Tongue (tissue), 2 donors: ENCODE measurements around the gene SLAMF7. TPM values are rescaled to one million over a fixed set of nuclear protein-coding genes. Genes with fewer than 3 reads are reported as not detected.
"Not testable (repeated sequence)": the region's sequence is repeated elsewhere in the genome, so short reads cannot be mapped to it uniquely, and the experiment has no call there.

Experiments
- DNase-seq: peaks from one replicate; pipeline ENCODE4 v3.0.0-alpha.2; 2015
- total RNA-seq: library from RNA; depleted of rRNA; stranded (reverse); fragments of >200 nt; gene quantifications from one replicate; pipeline ENCODE4 v1.2.3, GENCODE V29; 2014

The SLAMF7 gene
- 0.41 TPM for total RNA-seq

DNA sequence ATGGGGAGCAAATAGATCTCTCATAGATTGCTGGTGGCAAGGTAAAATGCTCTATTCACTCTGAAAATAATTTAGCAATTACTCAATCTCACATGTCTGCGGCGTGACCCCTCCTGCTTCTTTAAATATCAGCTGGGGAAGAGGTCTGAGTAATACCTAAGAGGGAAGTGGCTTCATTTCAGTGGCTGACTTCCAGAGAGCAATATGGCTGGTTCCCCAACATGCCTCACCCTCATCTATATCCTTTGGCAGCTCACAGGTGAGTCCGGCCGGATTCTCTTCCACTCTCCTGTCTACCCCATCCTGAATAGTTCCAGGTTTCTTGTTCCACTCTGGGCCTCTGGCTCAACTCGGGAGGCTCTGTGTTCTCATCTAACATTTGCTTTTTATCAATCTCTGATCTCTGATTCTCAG is at the start of gene SLAMF7:
Gene SLAMF7, plus strand, starts transcription at position 150 of the 414 bp plus-strand sequence. Its CDS starts 55 bp downstream, at position 205.
- DNase-seq = no peak

GRCh38 chr1:160692390-160692789 is 46.7 kb upstream of the SLAMF7 start:
- DNase-seq = not testable (repeated sequence)

GRCh38 chr1:160702100-160702499 is 36.9 kb upstream of the SLAMF7 start:
- DNase-seq = no peak

- no peak for DNase-seq
These were observed 34.8 kb upstream of the SLAMF7 start for GRCh38 chr1:160704250-160704649.

DNA sequence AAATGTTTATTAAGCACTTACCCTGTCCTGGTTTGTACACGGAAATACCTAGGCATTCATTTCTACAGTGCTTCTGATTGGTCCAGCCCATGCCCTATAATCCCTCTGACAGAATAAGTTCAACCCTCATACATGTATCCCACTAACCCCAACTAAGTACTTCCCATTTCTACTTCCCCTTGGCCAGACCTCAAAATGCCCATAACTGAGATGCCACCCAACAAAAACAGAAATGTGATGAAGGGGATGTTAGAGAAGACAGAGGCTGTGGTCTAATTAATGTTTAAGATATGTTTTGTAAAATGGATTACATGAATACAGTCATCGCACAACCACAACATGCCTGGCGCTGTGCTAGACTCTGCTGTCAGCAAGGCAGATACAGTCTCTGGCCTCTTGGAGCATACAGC is 33.8 kb upstream of the SLAMF7 start:
- DNase-seq = not testable (repeated sequence)

DNA sequence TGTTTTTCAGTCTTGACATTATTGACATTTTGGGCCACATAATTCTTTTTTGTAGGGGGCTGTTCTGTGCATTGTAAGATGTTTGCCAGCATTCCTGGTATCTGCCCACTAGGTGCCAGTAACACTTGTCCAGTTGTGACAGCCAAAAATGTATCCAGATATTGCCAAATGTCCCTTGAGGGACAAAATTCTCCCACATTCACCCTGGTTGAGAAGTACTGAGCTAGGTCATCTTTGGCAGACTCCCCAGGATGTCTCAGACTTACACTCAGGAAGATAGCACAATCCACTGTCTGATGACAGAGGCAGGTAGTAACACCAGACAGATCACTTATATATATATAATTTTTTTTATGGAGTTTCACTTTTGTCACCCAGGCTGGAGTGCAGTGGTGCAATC is 33.3 kb upstream of the SLAMF7 start:
- no peak for DNase-seq

DNA sequence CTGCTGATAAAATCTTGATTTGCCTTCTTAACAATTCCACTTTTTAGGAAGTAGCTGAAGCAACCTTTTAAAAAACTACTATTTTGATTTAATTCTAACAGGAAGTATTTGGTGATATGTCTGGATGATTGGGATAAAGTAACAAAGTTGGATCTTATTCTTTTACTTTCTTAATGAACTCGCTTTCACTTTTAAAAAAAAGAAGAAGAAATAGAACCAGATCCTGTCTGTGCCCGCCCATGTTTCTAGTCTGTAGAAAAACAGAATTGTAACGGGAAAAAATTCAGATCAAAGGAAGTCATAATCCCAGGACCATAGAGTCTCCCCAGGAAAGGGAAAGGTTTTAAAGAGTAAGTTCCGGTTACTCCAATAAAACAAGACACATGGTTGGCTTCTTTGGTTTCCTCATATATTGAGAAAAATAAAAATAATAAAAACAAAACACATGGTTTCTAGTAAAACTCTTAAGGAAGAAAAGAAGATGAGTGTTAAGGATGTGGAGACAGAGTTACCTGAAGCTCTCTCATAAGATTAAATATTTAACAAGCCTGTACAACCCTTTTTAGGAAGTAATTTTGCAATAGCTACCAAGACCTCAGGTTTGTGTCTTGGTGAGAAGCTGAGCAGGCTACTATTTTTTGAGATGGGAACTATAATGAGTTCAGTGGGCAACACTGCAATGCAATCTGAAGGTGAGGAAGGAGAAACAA is 32.4 kb upstream of the SLAMF7 start:
- no peak for DNase-seq

- DNase-seq = no peak
These were observed 31.6 kb upstream of the SLAMF7 start for GRCh38 chr1:160707236-160708064.

- no peak for DNase-seq
These were observed 30.9 kb upstream of the SLAMF7 start for GRCh38 chr1:160708118-160708517.

- no peak for DNase-seq
These were observed 30.2 kb upstream of the SLAMF7 start for GRCh38 chr1:160708801-160709200.

DNA sequence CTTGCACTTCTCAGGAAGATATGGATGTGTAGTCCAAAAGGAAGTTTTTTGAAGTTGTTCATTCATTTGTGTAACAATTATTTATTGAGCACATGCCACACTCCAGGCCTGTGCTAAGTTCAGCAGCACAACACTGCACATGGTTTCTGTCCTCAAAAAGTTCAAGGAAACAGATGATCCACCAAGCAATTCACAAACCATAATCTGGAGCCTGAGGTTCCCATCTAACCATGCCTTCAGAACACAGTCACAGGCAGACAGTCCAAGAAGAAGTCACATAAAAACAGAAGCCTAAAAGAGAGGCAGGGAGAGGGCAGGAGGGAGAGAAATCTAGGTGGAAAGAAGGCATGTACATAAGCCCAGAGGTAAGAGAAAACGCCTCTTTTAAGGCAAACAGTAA is 29.3 kb upstream of the SLAMF7 start:
- no peak for DNase-seq

- no peak for DNase-seq
These were observed 28.4 kb upstream of the SLAMF7 start for GRCh38 chr1:160710517-160711252.

DNA sequence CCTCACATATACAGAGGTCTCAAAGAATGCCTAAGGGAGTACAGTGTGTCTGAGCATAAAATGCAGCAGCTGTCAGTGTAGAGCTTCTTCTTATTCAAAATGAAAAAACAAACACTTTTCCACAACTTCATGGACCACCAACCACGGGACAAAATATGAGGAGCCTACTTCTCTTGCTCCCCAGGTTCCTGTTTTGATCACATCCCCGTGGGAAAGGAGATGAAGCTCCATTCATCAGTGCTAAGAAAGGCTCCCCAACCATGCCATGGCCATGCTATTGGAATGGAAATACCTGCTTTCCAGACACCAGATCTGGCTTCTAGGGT is 27.8 kb upstream of the SLAMF7 start:
- no peak for DNase-seq

GRCh38 chr1:160711602-160712311 is 27.3 kb upstream of the SLAMF7 start, which contains the start of gene CD48:
Gene CD48 (minus strand): TSS chr1:160711822. CDS start chr1:160711763, 59 bp downstream.
- no peak for DNase-seq

DNA sequence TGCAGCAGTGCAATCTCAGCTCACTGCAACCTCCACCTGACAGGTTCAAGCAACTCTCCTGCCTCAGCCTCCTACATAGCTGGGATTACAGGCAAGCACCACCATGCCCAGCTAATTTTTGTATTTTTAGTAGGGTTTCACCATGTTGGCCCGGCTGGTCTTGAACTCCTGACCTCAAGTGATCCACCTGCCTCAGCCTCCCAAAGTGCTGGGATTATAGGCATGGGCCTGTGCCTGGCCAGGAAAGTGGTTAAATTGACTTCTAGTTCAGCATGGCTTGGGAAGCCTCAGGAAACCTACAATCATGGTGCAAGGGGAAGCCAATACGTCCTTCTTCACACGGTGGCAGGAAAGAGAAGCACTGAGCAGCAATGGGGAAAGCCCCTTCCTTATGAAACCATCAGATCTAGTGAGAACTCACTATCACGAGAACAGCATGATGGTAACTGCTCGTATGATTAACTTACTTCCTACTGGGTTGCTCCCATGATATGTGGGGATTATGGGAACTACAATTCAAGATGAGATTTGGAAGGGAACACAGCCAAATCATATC is 26.4 kb upstream of the SLAMF7 start:
- not testable (repeated sequence) for DNase-seq

DNA sequence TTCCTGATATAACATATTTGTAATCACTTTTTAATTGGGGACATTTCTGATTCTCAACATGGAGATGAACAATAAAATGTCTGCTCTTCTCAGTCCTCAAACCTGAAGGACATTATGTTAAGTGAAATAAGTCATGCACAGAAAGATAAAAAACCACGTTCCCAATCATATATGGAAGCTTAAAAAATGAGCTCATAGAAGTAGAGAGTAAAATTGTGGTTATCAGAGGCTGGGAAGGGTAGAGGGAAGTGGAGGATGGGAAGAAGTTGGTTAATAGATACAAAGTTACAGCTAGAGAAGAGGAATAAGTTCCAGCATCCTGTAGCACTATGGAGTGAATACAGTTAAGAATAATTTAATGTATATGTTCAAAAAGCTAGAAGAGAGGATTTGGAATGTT is 25.9 kb upstream of the SLAMF7 start:
- DNase-seq = no peak

GRCh38 chr1:160714034-160714648 is 24.9 kb upstream of the SLAMF7 start:
- DNase-seq = not testable (repeated sequence)

GRCh38 chr1:160716013-160716412 is 23.0 kb upstream of the SLAMF7 start:
- no peak for DNase-seq

GRCh38 chr1:160717306-160717705 is 21.7 kb upstream of the SLAMF7 start:
- DNase-seq = no peak

GRCh38 chr1:160718210-160718609 is 20.8 kb upstream of the SLAMF7 start:
- no peak for DNase-seq

GRCh38 chr1:160720356-160721085 is 18.5 kb upstream of the SLAMF7 start:
- no peak for DNase-seq
